Measurements from ENCODE around the gene EFCAB6.

Gene EFCAB6

DNA sequence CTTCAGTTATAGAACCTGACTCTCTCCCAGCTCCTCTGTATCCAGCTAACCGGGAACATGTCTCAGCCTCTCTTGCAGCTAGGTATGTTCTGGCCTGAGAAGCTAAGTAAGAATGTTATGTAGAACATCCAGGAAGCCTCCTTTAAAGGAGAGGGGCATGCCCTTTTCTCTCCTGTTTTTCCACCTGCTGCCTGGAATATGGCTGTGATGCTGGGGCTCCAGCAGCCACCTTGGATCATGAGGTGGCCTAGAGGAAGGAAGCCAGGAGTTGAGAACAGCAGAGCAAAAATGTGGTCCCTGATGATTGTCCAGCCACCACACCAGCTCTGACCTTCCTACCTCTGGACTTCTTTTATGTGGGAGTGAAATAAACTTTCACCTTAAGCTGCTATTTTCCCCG lies 282.6 kb downstream of the EFCAB6 start:
- ATAC-seq: no peak
- no peak for TF ChIP-seq ARNTL (CRISPR knock-in tag; IDR thresholded peaks at IDR 0.05; ENCODE audit: borderline replicate concordance, low read depth)
- no peak for TF ChIP-seq ESRRG (CRISPR knock-in tag; IDR thresholded peaks at IDR 0.05)
- TF ChIP-seq TCF4 (CRISPR knock-in tag; IDR thresholded peaks at IDR 0.05; ENCODE audit: borderline replicate concordance): no peak
- TF ChIP-seq ISL1 (CRISPR knock-in tag; IDR thresholded peaks at IDR 0.05): no peak
- TF ChIP-seq RARB (CRISPR knock-in tag; IDR thresholded peaks at IDR 0.05): no peak
- no peak for TF ChIP-seq CSDC2 (CRISPR knock-in tag; IDR thresholded peaks at IDR 0.05)
- TF ChIP-seq, protein P1, sequence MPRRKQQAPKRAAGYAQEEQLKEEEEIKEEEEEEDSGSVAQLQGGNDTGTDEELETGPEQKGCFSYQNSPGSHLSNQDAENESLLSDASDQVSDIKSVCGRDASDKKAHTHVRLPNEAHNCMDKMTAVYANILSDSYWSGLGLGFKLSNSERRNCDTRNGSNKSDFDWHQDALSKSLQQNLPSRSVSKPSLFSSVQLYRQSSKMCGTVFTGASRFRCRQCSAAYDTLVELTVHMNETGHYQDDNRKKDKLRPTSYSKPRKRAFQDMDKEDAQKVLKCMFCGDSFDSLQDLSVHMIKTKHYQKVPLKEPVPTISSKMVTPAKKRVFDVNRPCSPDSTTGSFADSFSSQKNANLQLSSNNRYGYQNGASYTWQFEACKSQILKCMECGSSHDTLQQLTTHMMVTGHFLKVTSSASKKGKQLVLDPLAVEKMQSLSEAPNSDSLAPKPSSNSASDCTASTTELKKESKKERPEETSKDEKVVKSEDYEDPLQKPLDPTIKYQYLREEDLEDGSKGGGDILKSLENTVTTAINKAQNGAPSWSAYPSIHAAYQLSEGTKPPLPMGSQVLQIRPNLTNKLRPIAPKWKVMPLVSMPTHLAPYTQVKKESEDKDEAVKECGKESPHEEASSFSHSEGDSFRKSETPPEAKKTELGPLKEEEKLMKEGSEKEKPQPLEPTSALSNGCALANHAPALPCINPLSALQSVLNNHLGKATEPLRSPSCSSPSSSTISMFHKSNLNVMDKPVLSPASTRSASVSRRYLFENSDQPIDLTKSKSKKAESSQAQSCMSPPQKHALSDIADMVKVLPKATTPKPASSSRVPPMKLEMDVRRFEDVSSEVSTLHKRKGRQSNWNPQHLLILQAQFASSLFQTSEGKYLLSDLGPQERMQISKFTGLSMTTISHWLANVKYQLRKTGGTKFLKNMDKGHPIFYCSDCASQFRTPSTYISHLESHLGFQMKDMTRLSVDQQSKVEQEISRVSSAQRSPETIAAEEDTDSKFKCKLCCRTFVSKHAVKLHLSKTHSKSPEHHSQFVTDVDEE (CRISPR knock-in tag; IDR thresholded peaks at IDR 0.05): no peak
- TF ChIP-seq, protein P2, sequence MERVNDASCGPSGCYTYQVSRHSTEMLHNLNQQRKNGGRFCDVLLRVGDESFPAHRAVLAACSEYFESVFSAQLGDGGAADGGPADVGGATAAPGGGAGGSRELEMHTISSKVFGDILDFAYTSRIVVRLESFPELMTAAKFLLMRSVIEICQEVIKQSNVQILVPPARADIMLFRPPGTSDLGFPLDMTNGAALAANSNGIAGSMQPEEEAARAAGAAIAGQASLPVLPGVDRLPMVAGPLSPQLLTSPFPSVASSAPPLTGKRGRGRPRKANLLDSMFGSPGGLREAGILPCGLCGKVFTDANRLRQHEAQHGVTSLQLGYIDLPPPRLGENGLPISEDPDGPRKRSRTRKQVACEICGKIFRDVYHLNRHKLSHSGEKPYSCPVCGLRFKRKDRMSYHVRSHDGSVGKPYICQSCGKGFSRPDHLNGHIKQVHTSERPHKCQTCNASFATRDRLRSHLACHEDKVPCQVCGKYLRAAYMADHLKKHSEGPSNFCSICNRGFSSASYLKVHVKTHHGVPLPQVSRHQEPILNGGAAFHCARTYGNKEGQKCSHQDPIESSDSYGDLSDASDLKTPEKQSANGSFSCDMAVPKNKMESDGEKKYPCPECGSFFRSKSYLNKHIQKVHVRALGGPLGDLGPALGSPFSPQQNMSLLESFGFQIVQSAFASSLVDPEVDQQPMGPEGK (CRISPR knock-in tag; IDR thresholded peaks at IDR 0.05; ENCODE audit: borderline replicate concordance): no peak
- TF ChIP-seq SNAI2 (CRISPR knock-in tag; IDR thresholded peaks at IDR 0.05): no peak
- TF ChIP-seq ZNF565 (CRISPR knock-in tag; conservative IDR thresholded peaks at IDR 0.05; ENCODE audit: low read depth): no peak
- TF ChIP-seq, protein P3, sequence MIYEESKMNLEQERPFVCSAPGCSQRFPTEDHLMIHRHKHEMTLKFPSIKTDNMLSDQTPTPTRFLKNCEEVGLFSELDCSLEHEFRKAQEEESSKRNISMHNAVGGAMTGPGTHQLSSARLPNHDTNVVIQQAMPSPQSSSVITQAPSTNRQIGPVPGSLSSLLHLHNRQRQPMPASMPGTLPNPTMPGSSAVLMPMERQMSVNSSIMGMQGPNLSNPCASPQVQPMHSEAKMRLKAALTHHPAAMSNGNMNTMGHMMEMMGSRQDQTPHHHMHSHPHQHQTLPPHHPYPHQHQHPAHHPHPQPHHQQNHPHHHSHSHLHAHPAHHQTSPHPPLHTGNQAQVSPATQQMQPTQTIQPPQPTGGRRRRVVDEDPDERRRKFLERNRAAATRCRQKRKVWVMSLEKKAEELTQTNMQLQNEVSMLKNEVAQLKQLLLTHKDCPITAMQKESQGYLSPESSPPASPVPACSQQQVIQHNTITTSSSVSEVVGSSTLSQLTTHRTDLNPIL (CRISPR knock-in tag; IDR thresholded peaks at IDR 0.05; ENCODE audit: low read depth): no peak
- no peak for TF ChIP-seq ZC3H10 (CRISPR knock-in tag; IDR thresholded peaks at IDR 0.05)
- TF ChIP-seq ZNF8 (CRISPR knock-in tag; IDR thresholded peaks at IDR 0.05): no peak
- TF ChIP-seq OSR1 (CRISPR knock-in tag; IDR thresholded peaks at IDR 0.05): no peak
- TF ChIP-seq PPARA (CRISPR knock-in tag; IDR thresholded peaks at IDR 0.05; ENCODE audit: borderline replicate concordance): no peak
- TF ChIP-seq, protein P4, sequence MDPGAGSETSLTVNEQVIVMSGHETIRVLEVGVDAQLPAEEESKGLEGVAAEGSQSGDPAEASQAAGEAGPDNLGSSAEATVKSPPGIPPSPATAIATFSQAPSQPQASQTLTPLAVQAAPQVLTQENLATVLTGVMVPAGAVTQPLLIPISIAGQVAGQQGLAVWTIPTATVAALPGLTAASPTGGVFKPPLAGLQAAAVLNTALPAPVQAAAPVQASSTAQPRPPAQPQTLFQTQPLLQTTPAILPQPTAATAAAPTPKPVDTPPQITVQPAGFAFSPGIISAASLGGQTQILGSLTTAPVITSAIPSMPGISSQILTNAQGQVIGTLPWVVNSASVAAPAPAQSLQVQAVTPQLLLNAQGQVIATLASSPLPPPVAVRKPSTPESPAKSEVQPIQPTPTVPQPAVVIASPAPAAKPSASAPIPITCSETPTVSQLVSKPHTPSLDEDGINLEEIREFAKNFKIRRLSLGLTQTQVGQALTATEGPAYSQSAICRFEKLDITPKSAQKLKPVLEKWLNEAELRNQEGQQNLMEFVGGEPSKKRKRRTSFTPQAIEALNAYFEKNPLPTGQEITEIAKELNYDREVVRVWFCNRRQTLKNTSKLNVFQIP (CRISPR knock-in tag; IDR thresholded peaks at IDR 0.05; ENCODE audit: borderline replicate concordance, low read depth): no peak

DNA sequence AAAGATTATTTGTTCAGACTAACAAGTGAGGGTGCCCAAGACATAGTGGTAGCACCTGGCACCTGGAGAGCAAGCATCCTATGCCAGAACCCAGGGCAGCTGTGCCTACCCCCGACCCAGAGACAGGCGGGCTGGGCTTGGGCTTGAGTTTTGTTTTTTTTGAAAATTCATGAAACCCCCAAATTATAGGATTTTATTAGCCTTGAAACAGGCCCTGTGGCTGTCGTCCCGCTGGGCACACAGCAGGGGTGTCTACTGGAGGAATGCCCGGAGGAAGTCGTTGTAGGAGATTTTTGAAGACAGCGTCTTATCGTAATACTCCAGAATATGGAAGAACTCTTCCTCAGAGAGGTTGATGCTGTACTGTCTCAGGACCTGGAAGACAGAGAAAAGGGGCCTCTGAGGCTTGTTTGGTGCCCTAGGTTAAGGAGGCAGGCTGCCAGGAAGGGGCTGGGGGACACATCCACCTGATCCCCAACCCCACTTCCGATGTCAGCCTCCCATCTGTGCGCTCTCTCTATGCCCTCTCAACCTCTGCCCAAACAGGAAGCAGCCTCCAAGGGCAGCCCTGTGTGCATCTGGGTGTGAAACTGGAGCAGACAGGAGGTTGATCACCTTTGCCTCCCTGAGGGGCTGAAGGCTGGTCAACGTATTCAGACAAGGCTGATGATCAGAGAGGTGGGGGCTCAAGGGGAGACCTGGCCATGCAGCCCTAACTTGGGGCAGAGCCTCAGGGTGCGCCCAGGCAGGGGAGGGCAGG lies 283.3 kb downstream of the EFCAB6 start:
- no peak for TF ChIP-seq GLIS3 (CRISPR knock-in tag; IDR thresholded peaks at IDR 0.05)
- TF ChIP-seq CSDC2 (CRISPR knock-in tag; IDR thresholded peaks at IDR 0.05): no peak
- TF ChIP-seq RARB (CRISPR knock-in tag; IDR thresholded peaks at IDR 0.05): no peak
- TF ChIP-seq, protein P1 (CRISPR knock-in tag; IDR thresholded peaks at IDR 0.05): no peak
- no peak for TF ChIP-seq PPARA (CRISPR knock-in tag; IDR thresholded peaks at IDR 0.05; ENCODE audit: borderline replicate concordance)
- no peak for TF ChIP-seq SNAI2 (CRISPR knock-in tag; IDR thresholded peaks at IDR 0.05)
- TF ChIP-seq ESRRG (CRISPR knock-in tag; IDR thresholded peaks at IDR 0.05): no peak
- no peak for TF ChIP-seq ZNF8 (CRISPR knock-in tag; IDR thresholded peaks at IDR 0.05)
- no peak for TF ChIP-seq ZFP30 (CRISPR knock-in tag; IDR thresholded peaks at IDR 0.05)
- TF ChIP-seq ARNTL (CRISPR knock-in tag; IDR thresholded peaks at IDR 0.05; ENCODE audit: borderline replicate concordance, low read depth): no peak
- TF ChIP-seq ZC3H10 (CRISPR knock-in tag; IDR thresholded peaks at IDR 0.05): no peak
- no peak for TF ChIP-seq TOX (CRISPR knock-in tag; IDR thresholded peaks at IDR 0.05; ENCODE audit: borderline replicate concordance)
- TF ChIP-seq, protein P3 (CRISPR knock-in tag; IDR thresholded peaks at IDR 0.05; ENCODE audit: low read depth): no peak
- no peak for TF ChIP-seq ZNF565 (CRISPR knock-in tag; conservative IDR thresholded peaks at IDR 0.05; ENCODE audit: low read depth)
- TF ChIP-seq, protein P2 (CRISPR knock-in tag; IDR thresholded peaks at IDR 0.05; ENCODE audit: borderline replicate concordance): no peak
- TF ChIP-seq ZNF70 (CRISPR knock-in tag; IDR thresholded peaks at IDR 0.05): no peak
- no peak for TF ChIP-seq ISL1 (CRISPR knock-in tag; IDR thresholded peaks at IDR 0.05)
- no peak for ATAC-seq

Data from SK-N-SH treated with all-trans-retinoic acid at 6 μM for 48 hours (cell line).